COLO668 (cell line): ENCODE measurements around the gene RAB14.
"Not testable (repeated sequence)": the region's sequence is repeated elsewhere in the genome, so short reads cannot be mapped to it uniquely, and the experiment has no call there.

Source experiments
- DNase-seq: peaks from one replicate; lab custom pipeline; 2025; ENCODE audit not compliant: unreplicated experiment; lab: John Stamatoyannopoulos, UW

RAB14 gene

DNA sequence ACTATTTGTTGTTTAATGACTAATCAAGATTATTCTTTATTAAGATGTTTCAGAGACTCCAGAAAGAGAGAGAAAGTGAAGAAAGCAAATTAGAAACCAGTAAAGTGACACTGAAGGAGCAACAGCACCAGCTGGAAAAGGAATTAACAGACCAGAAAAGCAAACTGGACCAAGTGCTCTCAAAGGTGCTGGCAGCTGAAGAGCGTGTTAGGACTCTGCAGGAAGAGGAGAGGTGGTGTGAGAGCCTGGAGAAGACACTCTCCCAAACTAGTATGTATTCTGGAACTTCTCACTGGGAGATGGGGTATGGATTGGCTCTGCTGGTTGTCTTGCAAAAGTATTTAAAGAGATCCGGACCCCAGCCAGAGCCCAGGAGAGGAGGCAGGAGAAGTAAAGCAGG lies 33.6 kb downstream of the RAB14 start:
- DNase-seq, result no peak

GRCh38 chr9:121160025-121160424 lies 41.6 kb downstream of the RAB14 start:
- no peak for DNase-seq

GRCh38 chr9:121157939-121158338 lies 43.7 kb downstream of the RAB14 start:
- DNase-seq, result no peak

GRCh38 chr9:121156263-121156731 lies 45.4 kb downstream of the RAB14 start:
- no peak for DNase-seq

DNA sequence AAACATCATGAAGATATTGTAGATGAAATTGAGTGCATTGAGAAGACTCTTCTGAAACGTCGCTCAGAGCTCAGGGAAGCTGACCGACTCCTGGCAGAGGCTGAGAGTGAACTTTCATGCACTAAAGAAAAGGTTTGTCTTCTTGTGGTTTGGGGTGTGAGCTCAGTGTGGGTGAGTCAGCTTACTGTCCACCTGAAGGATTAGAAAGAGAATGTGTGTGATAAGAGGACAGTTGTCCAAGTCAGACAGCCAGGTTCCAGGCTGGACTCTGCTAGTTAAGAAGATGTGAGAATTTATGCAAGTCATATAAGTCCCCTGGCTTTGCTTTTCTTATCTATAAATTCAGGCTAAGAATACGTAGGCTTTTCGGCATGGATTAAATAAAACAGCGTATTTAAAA lies 46.9 kb downstream of the RAB14 start:
- DNase-seq, result no peak

DNA sequence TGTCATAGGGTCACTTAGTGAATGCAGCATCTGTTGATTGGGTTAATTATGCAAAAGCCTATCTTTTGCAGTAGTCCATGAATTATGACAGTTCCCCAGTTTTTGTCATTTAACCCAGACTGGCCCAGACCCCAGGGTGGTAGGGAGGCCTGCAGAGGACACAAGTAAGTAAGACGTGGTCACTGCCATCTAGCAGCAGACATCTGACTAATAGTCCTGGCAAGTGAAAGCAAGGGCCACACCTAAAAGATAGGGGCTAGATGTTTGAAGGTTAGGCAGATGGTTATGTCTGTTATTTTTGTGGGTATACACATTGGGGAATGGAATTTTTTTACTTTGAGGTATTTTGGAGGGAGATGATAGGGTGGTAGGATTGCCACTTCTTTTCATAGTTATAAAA lies 48.0 kb downstream of the RAB14 start:
- no peak for DNase-seq

- DNase-seq, result no peak
Observed at GRCh38 chr9:121150188-121150587, 51.5 kb downstream of the RAB14 start.

DNA sequence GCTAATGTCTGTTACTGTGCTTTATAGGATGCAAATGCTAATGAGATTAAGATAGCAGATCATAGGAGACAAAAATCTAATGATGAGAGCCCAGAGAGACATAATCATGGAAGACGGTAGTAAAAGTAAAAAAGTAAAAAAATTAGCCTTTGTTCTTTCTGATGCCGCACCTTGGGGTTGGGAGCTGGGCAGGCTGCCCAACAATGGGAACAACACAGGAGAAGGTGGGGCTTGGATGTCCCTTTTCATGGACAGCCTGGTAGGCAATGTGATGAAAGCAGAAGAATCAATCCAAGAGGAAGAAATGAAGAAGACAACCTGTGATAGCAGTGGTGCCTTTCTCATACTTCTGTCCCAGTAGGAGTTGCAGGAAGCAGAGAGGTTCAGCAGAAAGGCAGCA lies 57.2 kb downstream of the RAB14 start:
- no peak for DNase-seq

- no peak for DNase-seq
Observed at GRCh38 chr9:121143771-121144170, 57.9 kb downstream of the RAB14 start.

DNA sequence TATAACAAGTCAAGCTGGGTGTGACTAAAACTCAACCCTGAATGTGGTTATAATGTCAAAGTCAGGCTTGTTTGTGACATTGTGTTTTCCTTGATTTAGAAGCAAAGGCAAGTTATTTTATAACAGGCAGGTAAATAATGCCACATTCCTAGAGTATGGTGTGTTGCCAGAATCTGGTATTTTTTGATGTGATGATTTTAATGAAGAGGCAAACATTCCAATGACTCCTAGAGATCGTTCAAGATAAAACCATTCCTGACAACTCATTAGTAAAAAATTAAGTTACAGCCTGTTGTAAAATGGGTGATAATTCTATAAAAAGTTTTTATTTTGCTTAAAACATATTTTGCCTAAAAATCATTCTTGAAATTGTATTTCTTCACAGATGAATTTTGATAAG lies 60.0 kb downstream of the RAB14 start:
- no peak for DNase-seq

- no peak for DNase-seq
Observed at GRCh38 chr9:121141306-121141705, 60.4 kb downstream of the RAB14 start.

DNA sequence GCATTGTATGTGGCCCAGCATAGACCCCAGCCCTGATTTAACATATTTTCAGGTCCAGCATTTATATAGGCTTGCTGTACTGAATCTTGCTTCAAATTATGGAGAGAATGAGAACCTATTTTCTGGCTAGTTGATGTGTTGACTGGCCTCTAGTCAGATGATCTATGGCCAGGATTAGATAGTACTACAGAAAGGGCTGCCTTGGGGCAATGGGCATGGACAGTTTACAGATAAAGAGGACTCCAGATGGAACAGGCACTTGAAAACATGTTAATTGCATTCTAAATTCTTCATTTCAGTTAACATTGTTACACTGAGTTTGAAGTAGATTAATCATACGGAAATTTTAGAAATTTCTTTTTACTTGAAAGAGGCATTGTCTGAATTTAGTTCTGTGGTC lies 61.5 kb downstream of the RAB14 start:
- no peak for DNase-seq

DNA sequence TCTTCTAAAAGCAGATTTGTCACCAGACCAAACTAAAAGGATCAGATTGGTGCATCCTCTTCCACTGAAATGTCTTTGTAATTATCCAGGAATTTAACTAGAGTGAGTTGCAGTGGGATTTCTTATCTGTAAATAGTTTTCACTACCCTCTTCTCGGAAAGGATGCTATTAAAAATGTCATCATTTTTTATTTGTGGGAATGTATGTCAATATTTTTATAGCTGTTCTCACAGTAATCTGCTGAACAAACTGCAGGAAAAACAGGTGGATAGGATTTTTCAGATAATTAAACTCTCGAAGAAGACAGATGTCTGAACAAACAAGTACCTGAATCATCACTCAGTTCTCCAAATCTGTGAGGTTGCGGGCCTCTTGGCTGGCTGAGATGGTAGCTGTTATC lies 62.7 kb downstream of the RAB14 start:
- DNase-seq, result no peak

- no peak for DNase-seq
Observed at GRCh38 chr9:121138561-121138960, 63.1 kb downstream of the RAB14 start.

GRCh38 chr9:121135642-121136041 lies 66.0 kb downstream of the RAB14 start:
- no peak for DNase-seq

GRCh38 chr9:121133104-121133816 lies 68.4 kb downstream of the RAB14 start:
- peak; percentile 64 for DNase-seq

GRCh38 chr9:121129384-121129783 lies 72.3 kb downstream of the RAB14 start:
- DNase-seq, result not testable (repeated sequence)
